OCI-LY1 (cell line): ENCODE results near the gene SIK2.

ENCODE experiments used
- CTCF ChIP-seq: fragments of 200-600 bp; sonication (generic), shearing (Covaris generic); IDR thresholded peaks from 2 replicates; pipeline ENCODE4 v1.5.1; 2017; ENCODE audit warnings: mild to moderate bottlenecking, antibody characterized with exemption, low read length, moderate library complexity, mixed read lengths
- EZH2 ChIP-seq: fragments of 200-600 bp; sonication (generic), shearing (Covaris generic); IDR thresholded peaks from 2 replicates; pipeline ENCODE4 v1.8.0; 2017; ENCODE audit warnings: borderline replicate concordance, mixed run types, mild to moderate bottlenecking, antibody characterized with exemption, low read length, moderate library complexity, mixed read lengths

GRCh38 chr11:111756097-111756496, 153.8 kb downstream of the SIK2 start:
- no peak for TF ChIP-seq CTCF
- TF ChIP-seq EZH2 = no peak
